ENCODE measurements around the gene CRACR2B.
A peak's percentile ranks its signal among the peaks of the same experiment; 100 is the strongest.

CRACR2B gene

GRCh38 chr11:826227-826621 lies 1.5 kb upstream of the CRACR2B start:
- DNase-seq (ENCODE audit: low spot score), result no peak
- FAIRE-seq, result no peak

- no peak for DNase-seq (ENCODE audit: low spot score)
- FAIRE-seq, result no peak
These were observed 928 bp upstream of the CRACR2B start for GRCh38 chr11:826836-827145.

- DNase-seq (ENCODE audit: low spot score) (no peak), FAIRE-seq (no peak)
These were observed 398 bp upstream of the CRACR2B start for GRCh38 chr11:827146-827896.

GRCh38 chr11:828506-829175 lies 922 bp downstream of the CRACR2B start:
- FAIRE-seq (no peak), DNase-seq (ENCODE audit: low spot score) (no peak)

- FAIRE-seq, result no peak
- no peak for DNase-seq (ENCODE audit: low spot score)
These were observed 1.6 kb downstream of the CRACR2B start for GRCh38 chr11:829176-829846.

- no peak for FAIRE-seq
- no peak for DNase-seq (ENCODE audit: low spot score)
These were observed 2.2 kb downstream of the CRACR2B start for GRCh38 chr11:829847-830294.

- no peak for FAIRE-seq
- DNase-seq (ENCODE audit: low spot score), result no peak
These were observed 2.8 kb downstream of the CRACR2B start for GRCh38 chr11:830295-831117.

- FAIRE-seq, result no peak
- no peak for DNase-seq (ENCODE audit: low spot score)
These were observed 3.6 kb downstream of the CRACR2B start for GRCh38 chr11:831118-831864.

GRCh38 chr11:831961-832528 lies 4.3 kb downstream of the CRACR2B start:
- DNase-seq (ENCODE audit: low spot score) (no peak), FAIRE-seq (no peak)

- DNase-seq (ENCODE audit: low spot score), result peak; percentile 74
- FAIRE-seq, result no peak
These were observed 4.9 kb downstream of the CRACR2B start, which contains the start of gene CD151 for GRCh38 chr11:832529-833113. Gene CD151 (plus strand): TSS chr11:832952. CDS start chr11:836070, 3,118 bp downstream.

GRCh38 chr11:833114-833791 lies 5.5 kb downstream of the CRACR2B start:
- DNase-seq (ENCODE audit: low spot score) (peak; percentile 39), FAIRE-seq (no peak)

- DNase-seq (ENCODE audit: low spot score) (no peak), FAIRE-seq (no peak)
These were observed 6.2 kb downstream of the CRACR2B start for GRCh38 chr11:833849-834311.

- DNase-seq (ENCODE audit: low spot score) (peak; percentile 80), FAIRE-seq (peak; percentile 50)
These were observed 6.9 kb downstream of the CRACR2B start for GRCh38 chr11:834371-835316.

GRCh38 chr11:836274-836673 lies 8.6 kb downstream of the CRACR2B start:
- DNase-seq (ENCODE audit: low spot score), result no peak
- no peak for FAIRE-seq

GRCh38 chr11:836700-837099 lies 9.0 kb downstream of the CRACR2B start:
- FAIRE-seq (no peak), DNase-seq (ENCODE audit: low spot score) (no peak)

- FAIRE-seq, result no peak
- DNase-seq (ENCODE audit: low spot score), result no peak
These were observed 9.7 kb downstream of the CRACR2B start for GRCh38 chr11:837189-837989.

GRCh38 chr11:837990-838307 lies 10.2 kb downstream of the CRACR2B start:
- no peak for FAIRE-seq

More at GRCh38 chr11:837990-838307, 10.2 kb downstream of the CRACR2B start:
- no peak for DNase-seq (ENCODE audit: low spot score)
